GM12891 (cell line): Measurements from ENCODE around the gene TMEM208.

ENCODE experiments used
- DNase-seq: peaks from one replicate; pipeline ENCODE4 v3.0.0; 2011; ENCODE audit warnings: low spot score; ENCODE audit not compliant: insufficient read length
- FAIRE-seq: peaks from 2 replicates; lab custom pipeline; 2011; peaks lifted over from hg19 to GRCh38; lab: Jason Lieb, UNC
- PAX5 ChIP-seq: IDR thresholded peaks from 2 replicates; pipeline ENCODE4 v1.6.1; 2011; ENCODE audit warnings: low read length, moderate library complexity, mild to moderate bottlenecking; ENCODE audit not compliant: insufficient read depth, severe bottlenecking
- POLR2A ChIP-seq: IDR thresholded peaks from 2 replicates; pipeline ENCODE4 v1.6.1; 2011; ENCODE audit warnings: low read depth, low read length, control low read depth
- POLR2AphosphoS5 ChIP-seq: IDR thresholded peaks from 2 replicates; pipeline ENCODE4 v1.6.1; 2011; ENCODE audit warnings: low read depth, low read length, control low read depth
- POU2F2 ChIP-seq: IDR thresholded peaks from 2 replicates; pipeline ENCODE4 v1.6.1; 2011; ENCODE audit warnings: low read depth, mild to moderate bottlenecking, control low read depth, low read length, moderate library complexity
- SPI1 ChIP-seq: IDR thresholded peaks from 2 replicates; pipeline ENCODE4 v1.6.1; 2011; ENCODE audit warnings: low read depth, low read length, control low read depth
- TAF1 ChIP-seq: IDR thresholded peaks from 2 replicates; pipeline ENCODE4 v1.6.1; 2011; ENCODE audit warnings: low read depth, low read length, control low read depth

Gene TMEM208

DNA sequence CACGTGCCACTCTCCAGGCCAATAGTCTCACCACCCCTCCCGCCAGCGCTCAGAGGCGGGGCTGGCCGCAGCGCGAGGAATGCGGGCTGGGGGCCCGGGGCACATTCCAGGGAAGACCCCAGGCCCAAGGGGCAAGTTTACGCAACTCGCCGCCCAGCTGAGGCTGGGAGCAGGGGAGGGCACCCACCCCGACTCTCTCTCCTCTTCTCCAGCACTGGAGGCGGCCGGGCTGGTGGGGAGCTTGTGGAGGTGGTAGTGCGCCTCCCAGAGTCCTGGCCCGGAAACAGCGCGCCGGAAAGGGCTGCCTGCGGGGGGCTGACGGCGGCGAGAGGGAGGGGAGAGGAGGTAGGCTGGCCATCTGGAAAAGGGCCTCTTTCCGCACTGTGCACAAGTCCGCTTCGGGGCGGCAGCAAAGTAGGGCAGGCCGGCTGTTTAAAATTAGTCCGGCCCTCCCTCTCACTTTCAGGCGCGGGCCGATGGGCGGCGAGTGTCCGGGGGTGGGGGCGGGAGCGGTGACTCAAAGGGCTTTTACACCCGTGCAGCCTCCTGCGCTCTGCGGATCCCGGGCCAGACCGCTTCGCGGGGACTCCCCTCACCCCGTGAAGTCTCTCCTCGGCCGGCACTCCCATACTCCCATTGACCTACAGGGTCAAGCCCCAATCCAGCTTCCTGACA, 19.3 kb downstream of the TMEM208 start:
- FAIRE-seq = peak; percentile 80
- TF ChIP-seq POLR2A (no peak; the same call in 1 of the 2 replicates), SPI1 (no peak), PAX5 (peak; percentile 35), POLR2AphosphoS5 (0 out of 2 replicates have a peak, but pooled peaks have one; percentile 31), POU2F2 (no peak), TAF1 (no peak)
- DNase-seq = peak; percentile 59

- no peak; the same call in 1 of the 2 replicates for TF ChIP-seq POLR2A
- TF ChIP-seq PAX5 = no peak
- no peak for TF ChIP-seq POU2F2
- TF ChIP-seq POLR2AphosphoS5 = no peak
- no peak for TF ChIP-seq SPI1
- DNase-seq (peak; percentile 46), FAIRE-seq (no peak)
Observed at GRCh38 chr16:67246756-67247191, 19.8 kb downstream of the TMEM208 start.

DNA sequence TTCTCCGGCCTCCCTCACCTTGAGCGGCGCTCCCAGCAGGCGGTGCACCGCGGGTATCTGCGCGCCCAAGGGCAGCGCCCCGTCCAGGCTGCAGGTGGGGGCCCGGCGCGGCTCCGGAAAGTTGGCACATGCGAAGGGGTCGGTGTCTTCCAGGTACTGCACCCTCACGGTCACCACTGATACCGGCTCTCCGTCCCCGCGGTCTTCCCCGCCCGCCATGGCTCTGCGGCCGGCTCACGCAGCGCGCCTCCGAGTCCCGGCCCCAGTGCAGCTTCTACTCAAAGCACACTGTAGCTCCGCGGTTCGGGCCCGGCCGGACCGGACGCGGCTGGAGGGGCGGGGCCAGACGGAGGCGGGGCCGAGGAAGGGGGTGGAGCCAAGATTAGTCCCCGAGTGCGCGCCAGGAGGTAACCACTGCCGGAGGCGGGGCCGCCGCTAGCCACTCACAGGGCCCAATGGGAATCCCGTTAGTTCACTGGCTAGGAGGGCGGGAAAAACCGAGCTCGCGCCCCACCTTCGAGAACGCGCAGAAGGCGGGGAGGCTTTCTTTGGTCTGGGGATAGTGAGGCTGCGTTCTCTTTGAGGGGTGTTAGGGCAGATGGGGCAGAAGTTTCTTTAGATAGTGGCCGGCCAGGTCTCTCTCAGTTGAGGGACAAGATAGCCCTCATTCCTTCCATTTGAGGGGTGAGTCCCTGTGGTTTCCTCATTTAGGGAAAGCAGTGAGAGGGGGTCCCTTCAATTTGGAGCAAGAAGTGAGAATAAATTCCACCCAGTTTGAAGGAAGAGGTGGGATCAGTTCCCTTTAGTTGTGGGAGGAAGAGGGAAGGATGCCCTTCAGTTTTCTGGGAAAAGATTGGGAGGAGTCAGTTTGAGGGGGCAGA, 20.5 kb downstream of the TMEM208 start, which contains the start of gene FHOD1:
Gene FHOD1 (minus strand): TSS at position 290 of the 881 bp plus-strand sequence. CDS start 71 bp downstream, at position 219.
- TF ChIP-seq TAF1 = 0 out of 2 replicates have a peak, but pooled peaks have one; percentile 56
- TF ChIP-seq POU2F2 = no peak
- DNase-seq (peak; percentile 95), FAIRE-seq (peak; percentile 88)

GRCh38 chr16:67248073-67248400, 21.1 kb downstream of the TMEM208 start:
- no peak for FAIRE-seq
- DNase-seq = no peak
- no peak for TF ChIP-seq SPI1
- TF ChIP-seq POLR2AphosphoS5 = no peak
- TF ChIP-seq TAF1 = no peak
- no peak for TF ChIP-seq PAX5
- TF ChIP-seq POU2F2 = no peak
- no peak for TF ChIP-seq POLR2A

DNA sequence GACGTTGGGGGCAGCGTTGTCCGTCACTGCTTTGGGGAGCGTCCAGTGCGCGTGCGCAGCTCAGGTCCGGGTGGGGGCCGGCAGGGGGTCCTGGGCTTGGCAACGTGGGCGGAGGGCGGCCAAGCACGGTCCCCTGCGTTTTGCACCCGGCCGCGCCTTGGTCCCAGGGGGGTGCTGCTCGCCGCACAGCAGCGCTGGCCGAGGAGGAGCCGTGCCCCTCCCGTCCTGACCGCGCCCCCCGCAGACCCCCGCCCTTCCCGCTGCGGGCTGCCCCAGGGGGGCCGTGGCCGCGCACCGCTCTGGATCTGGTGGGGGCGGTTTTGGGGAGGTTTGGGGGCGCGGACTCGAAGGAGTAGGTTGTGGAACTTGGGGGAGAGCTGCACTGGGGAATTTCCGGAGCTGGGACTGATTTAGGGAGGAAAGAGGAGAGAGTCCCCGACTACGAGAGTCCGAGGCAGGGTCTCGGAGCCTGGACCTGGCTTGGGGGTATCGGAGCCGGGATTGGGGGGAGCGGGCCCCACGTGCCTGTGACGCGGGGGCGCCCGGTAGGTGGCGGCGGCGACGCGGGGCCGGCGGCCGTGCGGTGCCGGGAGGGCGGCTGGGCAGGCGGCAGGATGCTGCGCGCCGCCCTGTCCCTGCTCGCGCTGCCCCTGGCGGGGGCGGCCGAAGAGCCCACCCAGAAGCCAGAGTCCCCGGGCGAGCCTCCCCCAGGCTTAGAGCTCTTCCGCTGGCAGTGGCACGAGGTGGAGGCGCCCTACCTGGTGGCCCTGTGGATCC, 21.7 kb downstream of the TMEM208 start, which contains the start of gene SLC9A5:
Gene SLC9A5 (plus strand): TSS at position 579 of the 777 bp plus-strand sequence. CDS start 36 bp downstream, at position 615.
- FAIRE-seq (peak; percentile 23), DNase-seq (peak; percentile 59)
- TF ChIP-seq PAX5 = no peak

- DNase-seq = no peak
- TF ChIP-seq TAF1 (no peak), PAX5 (no peak), SPI1 (no peak)
- FAIRE-seq = peak; percentile 57
Observed at GRCh38 chr16:67249178-67250044, 22.5 kb downstream of the TMEM208 start.

DNA sequence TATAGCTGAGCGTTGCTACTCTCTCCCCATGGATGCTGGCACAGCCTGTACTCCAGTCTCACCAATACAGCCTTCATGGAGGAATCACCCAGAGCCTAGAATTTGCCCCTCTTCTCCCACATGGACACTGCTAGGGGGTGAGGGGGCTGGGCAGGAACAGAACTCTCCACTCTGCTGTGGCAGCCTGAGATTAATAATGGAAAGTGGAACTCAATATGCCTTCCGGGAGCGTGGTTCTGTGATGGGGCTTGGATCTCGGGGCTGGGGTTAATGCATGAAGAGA, 23.1 kb downstream of the TMEM208 start:
- no peak for FAIRE-seq
- DNase-seq = no peak
- TF ChIP-seq POLR2AphosphoS5 (no peak), TAF1 (no peak), POU2F2 (no peak), PAX5 (no peak), SPI1 (no peak), POLR2A (no peak)

GRCh38 chr16:67252609-67253497, 25.9 kb downstream of the TMEM208 start:
- DNase-seq (no peak), FAIRE-seq (no peak)
- TF ChIP-seq SPI1 (no peak), POLR2AphosphoS5 (no peak), TAF1 (no peak), PAX5 (no peak), POU2F2 (no peak)
